Stimulated activated CD8-positive, alpha-beta memory T cell treated with anti-CD3 and anti-CD28 coated beads, Interleukin-15, amount 100 ng/mL, for 4 hours (primary cell): ENCODE data around the gene HOXA4.

Experiments
- DNase-seq, 2 donors: peaks; one replicate each; pipeline ENCODE4 v3.0.0-alpha.2; 2020; ENCODE audit warnings: low read depth in 2 of 2

HOXA4 gene

DNA sequence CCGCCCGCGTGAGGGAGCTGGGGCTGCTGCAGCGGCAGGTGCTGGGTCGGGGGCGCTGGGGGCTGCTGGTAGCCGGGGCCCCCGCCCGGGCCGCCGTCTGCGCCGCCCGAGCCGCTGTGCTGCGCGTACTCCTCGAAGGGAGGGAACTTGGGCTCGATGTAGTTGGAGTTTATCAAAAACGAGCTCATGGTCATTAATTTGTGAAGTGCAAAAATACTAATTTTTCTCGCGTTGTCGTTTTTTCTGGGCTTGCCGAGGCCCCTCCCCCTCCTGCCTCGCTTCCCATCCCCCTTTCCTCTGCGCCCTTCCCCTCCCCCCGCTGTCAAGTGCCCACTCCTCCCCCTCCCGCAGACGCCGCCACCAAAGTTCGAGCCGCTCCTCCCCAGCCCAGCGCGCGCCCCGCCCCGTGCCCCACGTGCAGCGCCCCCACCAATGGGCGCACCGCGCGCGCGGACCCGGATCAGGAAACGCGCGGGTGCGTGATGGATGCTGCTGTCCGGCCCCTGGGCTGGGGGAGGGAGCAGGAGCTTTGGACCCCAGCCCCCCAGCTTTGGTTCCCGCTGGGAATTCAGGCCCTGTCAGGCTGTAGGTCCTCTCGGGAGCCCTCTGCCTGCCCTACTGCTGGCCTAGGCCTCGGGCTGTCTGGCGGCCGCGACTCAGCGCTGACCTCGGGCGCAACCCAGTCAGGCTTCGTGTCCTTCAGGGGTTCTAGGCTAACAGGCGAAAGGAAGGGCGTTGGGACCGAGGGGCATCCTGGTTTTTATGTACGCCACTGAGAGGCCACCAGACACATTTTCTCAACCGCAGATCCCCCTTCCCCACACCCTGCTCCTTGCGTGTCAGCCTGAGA lies at the start of gene HOXA4:
Gene HOXA4, minus strand, starts transcription at position 218 of the 850 bp plus-strand sequence. Its CDS starts 24 bp downstream, at position 194.
- DNase-seq: peak; percentile 37 to 63

DNA sequence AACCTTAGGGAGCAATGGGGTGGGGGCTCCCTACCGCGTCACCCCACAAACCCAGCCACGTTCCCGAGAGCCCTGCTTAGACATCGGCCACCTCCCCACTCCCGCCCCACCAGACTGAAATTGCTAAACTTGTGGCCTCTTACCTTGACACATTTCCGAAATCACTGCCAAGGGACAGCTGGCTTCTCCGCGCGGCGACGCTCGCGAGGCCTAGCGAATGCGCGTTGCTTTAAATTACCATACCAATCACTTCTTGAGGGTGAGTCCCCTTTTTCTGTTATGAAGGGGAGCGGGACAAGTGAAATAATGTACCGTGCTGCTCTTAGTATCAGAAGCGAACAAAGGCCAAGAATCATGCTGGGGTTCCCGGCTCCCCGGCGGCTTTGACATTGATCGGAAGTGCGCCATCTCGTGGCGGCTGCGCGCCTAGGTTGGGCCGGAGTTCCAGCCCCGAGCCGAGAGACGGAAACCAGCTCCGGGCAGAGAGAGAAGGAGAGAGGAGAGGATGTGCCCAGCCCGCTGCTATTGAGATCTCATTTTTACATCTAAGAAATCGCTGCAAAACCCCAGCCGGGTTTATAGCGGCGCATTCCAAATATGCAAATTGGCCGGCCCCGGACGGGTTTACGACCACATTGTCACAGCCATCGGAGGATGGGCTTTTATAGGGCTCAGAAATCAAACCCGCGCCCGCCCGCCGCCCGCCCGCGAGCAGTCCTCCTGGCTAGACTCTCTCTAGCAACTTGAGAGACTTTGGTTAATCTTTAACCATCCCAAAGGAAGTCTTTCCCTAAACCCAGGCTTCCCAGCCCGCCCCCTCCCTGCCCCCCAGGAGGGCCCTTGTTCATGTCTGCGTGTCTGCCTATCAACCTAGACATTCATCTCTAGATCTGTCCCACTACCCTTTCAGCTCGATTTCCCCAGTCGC lies 49.2 kb upstream of the HOXA4 start:
- DNase-seq: no peak

DNA sequence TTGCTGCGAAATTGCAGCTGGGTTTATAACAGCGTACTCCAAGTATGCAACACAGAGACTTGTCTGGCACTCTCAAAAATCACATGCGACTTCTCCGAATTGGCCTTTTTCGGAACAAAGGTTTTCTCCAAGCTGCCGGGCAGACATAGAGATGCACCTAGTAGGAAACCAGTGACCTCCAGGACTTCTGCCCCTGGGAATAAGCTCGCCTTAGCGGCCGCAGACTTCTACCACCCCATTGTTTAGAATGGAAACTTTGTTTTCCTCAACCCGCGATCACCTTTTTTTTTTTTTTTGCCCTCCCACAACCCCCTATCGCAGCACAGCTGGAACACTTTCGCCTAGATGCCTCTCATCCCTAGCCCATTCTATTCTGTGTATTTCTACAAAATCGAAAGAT lies 48.5 kb upstream of the HOXA4 start:
- DNase-seq: no peak

DNA sequence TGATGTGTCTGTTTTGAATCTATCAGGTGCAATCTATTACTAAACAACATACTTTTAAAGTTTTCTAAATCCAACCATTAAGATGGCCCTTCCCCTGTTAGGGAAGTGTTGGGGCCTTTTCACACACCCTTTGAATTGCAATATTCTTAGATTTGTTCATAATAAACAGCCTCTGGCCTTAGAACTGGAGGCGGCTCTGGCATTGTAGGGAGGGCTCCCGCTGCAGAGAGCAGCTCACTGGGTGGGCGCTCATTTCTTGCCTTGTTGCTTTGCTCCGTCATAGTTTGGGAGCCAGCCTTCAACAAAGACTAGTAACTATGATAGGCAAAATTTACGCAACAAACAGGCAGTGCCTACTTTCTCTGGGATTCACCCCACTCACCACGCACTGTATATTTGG lies 47.8 kb upstream of the HOXA4 start:
- no peak for DNase-seq

DNA sequence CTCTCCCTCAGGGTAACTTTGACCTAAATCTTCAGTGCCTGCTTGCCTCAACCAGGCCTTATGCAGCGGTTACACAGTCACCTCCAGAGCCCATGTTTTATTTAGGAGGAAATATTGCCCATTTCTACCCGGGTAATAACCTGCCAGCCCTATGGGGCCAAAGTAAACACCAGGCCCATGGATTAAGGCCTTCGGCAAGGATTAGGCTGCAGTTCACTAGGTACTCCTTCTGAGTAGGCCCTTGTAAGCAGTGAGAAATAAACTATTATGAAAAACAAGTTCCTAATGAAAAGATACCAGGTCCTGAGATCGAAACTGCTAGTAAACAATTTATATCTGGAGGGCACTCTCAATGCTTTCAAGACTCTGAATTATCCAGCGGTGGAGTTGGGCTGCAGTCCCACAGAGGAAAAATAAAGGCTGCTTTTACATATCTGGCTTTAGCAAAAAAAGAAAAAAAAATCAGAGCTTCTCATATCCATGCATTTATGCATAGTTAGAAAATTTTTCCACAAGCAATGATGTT lies 47.3 kb upstream of the HOXA4 start:
- no peak for DNase-seq

DNA sequence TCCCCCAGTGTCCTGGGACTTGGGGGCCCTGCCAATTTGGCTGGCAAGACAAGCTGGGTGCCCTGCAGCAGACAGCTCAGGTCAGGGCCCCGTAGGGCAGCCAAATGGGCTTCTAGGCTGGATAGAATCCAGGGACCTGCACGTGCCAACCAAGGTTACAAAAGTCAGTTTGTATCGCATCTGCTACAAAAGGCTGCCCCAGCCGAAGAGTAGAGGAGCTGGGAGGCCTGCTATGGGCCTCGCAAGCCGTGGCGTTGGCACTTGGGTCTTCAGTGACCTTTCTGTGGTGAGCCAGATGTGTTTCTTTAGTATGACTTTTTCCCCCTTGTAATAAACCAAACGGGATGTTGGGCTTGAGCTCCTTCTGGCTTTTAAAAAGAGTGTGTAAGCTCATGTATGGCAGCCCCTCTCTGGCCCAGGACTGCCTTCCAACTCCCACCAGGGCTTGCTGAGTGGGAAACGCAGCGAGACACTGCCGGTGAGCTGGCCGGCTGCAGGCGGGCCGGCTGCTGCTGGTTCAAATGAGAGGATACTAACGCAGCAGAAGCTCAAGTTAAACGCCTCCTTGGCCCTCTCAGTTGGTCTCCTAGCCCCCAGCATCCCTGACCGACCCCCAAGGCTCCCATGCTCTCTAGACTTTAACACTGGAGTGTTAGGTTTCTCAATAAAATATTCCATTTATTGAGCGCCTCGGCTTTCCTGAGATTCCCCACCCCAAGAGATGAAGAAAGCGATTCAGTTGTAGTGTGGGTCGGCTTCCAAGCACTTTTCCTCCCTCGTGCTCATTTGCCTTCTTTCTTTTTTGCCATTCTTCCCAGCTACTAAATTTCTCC lies 46.6 kb upstream of the HOXA4 start:
- DNase-seq: no peak

DNA sequence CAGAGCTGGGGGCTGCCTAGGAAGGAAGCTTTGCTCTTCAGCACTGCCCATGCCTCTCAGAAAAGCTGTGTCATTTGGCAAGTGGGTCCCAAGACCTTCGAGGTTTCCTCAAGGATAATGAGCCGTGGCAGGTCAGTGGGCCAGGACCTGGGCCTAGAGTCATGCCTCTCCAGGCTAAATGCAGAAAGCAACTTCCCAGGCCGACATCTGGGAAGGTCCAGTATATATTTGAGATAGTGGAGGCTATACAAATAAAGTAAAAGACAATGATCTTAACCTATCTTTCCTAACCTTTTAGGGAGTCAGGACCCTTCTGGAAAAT lies 45.9 kb upstream of the HOXA4 start:
- no peak for DNase-seq

DNA sequence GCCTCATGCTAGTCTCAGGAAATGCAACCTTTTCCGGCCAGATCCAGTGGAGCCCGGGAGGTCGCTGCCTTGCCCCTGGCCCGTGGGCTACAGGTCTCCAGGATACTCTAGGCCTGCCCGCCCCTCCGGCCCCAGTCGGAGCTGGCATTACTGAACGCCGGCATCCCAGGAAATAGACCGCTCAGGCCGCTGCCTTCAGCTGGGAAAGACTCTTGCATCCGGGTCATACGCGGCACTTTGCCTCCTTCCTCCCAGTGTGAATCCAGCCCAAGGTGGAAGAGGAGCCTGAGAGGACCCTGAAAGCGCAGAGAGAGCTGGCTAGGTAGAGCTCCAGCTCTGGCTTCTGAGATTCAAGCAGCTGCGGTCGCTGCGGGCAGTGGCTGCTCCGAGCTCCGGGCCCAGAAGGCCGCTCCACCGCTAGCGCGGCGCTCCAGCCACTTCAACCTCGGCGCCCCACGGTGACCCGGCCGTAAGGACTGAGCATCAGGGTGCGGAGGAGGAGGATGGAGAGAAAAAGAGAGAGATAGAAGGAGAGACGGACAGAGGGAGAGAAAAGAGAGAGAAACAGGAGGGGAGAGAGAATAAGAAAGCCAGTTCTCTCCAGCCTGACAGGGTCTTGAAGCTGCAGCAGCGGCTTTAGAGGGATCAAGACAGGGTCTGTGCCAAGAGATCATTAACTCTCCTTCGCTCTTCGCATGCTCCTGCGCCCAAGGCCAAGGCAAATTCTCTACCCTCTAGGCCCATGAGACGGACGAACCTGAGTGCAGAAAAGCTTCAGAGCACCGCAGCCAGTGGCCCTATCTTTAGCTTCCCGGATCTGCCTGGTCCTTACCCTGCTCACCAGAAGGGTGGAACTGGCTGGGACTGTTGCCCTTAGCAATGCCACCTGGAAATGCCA lies 45.3 kb upstream of the HOXA4 start:
- DNase-seq: no peak

DNA sequence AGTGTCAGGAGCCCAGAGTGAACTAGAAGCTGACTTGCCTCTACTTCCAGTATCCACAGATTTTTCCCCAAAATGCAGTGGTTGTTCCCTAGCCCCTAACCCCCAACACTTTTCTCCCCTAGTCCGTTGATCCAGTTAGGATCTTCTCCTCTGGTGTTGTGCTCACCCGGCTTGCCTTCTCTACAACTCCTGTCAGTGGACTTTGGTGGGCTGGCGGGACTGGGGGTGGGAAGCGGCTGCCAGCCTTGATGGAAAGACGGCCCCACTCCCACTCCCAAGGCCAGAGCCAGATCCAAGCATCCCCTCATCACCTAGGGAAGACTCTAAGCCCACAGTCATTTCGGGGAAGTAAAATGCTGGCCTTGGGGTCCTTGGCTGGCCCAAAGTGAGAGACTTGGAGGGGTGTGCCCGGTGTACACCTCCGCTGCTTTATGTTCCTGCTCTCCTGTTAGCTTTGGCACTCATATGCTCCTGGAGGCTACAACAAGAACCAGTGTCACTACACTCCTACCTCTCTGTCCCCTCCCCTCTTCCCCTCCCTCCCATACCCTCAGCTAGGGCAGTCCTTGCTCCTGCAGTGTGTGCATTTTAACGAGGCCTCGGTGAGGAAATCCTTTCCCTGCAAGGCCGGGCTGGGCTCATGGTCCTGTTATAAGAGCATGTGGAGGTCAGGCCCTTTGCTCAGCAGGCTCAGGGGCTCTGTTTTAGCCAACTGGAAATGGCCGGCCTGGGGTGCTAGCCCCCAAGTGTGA lies 44.5 kb upstream of the HOXA4 start:
- no peak for DNase-seq

DNA sequence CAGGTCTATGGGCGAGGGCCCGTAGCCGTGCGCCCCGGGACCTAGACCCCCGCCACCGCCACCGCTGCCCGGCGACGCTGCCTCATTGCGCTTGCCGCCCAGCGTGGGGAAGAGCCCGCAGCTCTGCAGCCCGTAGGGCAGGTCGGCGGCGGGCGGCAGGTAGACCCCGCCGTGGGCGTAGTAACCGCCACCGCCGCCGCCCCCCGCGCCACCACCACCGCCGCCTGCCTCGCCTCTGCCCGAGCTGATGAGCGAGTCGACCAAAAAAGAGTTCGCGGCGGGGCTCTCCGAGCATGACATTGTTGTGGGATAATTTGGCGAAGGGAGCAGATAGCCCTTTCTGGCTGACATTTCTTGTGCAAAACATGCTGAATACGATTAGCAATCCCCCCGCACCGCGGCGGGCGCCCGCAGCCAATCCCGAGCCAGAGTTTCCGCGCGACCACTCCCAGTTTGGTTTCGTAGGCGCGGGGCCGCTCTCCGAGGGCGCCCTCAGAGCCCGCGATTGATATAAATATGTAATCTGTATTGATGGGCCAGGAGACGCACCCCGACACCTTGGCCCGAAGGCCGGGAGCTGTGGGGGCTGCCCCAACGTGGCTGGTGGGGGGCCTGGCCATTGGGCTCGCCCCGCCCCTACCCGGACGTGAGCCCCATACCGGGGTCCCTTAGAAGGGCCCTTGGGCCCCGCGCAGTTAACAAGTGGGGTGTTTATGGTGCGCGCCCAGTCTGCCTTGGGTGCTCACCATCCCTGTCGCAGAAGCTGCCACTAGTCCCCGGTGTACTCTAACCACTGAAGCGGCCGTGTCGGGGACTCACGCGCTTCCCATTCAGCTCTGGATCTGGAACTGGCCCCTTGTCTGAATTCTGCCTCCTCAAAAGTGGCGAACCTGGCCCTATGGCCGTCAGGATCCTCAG lies 43.7 kb upstream of the HOXA4 start, which contains the start of gene HOXA10:
Gene HOXA10, minus strand, starts transcription at position 365 of the 918 bp plus-strand sequence. Its CDS starts 14 bp downstream, at position 351.
- DNase-seq: no peak

DNA sequence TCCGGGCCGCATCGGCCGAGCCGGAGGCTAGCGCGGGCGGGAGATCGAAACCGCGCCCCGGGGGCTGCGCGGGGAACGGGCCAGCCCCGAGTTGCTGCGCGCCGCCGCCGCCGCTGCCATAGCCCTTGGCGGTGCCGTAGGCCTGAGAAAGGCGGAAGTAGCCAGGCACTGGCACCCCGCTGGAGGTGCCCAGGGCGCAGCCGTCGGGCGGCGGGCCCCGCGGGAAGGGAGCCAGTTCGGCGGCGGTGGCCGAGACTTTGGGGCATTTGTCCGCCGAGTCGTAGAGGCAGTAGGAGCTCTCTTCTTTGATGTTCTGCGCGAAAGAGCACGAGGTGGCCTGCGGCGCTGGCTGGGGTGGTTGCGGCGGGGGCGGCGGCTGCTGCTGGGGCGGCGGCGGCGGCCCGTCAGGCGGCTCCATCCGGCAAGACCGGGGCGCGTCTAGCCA lies 43.0 kb upstream of the HOXA4 start:
- no peak for DNase-seq

DNA sequence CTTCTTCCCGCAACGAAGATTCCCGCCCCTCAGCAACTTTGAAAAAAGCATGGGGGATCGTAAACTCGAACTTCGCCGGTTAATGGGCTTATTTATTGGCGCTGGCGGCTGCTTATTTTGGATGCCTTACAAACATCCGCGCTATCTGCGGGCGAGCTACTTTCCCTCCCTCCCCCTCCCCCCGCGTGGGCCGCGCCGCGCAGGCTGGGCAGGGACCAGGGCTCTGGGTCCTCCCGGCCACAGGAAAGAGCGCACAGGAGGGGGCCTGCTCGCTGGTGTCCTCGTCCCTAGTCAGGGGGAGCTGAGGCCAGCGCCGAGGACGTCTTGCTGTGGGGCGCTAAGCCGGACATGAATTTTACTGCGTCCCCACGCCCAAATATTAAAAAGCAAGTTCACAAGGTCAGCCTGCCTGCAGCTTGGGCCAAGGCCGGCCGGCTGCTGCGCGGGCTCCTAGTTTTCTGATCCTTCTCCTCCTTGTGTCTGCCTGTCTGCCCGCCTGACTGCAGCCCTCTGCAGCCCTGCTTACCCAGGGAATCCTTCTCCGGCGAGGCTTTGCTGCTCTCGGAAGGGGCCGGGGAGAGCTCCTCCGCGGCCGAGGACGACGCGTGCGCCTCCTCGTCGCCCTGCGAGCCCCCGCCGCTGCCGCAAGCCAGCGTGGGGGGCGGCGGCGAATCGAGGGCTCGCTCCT lies 42.4 kb upstream of the HOXA4 start:
- DNase-seq: no peak

DNA sequence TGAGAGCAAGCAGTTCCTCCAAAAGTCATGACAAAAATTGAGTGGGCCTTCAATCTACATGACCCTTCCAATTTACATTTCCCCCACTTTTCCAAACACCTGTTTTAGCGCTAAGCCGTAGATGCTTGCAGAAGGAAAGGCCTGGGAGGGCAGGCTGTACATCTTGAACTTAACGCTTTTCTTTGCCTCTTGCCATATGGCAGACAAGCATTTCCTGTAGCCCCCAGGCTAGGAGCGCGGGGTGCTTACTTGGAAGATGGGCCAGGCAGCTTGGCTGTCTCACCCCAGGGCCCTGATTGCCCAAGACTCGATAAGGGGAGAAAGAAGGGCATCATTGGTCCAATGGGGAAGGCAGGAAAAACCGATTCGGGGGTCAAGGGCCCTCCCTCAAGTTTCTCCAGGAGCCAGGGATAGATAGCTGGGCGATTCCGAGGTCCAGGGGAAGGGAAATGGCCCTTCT lies 41.8 kb upstream of the HOXA4 start:
- no peak for DNase-seq

DNA sequence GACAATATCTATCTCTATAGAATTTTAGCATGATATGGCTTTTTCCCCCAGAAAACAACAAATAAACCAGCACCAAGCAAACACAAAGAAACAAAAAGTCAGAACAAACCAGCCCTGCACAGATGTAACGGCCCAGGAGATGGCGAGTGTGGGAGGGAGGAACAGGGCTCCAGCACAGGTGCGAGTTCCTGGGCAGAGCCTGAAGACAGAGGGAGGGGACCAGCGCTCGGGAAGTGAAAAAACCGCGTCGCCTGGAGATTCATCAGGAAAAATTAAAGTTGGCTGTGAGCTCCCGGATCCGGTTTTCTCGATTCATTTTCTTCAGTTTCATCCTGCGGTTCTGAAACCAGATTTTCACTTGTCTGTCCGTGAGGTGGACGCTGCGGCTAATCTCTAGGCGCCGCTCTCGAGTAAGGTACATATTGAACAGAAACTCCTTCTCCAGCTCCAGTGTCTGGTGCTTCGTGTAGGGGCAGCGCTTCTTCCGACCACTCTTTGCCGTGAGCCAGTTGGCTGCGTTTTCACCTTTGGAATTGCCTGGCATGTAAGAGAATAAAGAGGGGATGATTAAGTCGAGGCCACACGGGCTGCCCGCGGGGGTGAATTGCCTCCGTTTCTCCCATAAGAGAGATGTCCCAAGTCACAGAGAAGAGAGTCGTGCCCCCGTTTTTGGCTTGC lies 41.2 kb upstream of the HOXA4 start:
- no peak for DNase-seq

DNA sequence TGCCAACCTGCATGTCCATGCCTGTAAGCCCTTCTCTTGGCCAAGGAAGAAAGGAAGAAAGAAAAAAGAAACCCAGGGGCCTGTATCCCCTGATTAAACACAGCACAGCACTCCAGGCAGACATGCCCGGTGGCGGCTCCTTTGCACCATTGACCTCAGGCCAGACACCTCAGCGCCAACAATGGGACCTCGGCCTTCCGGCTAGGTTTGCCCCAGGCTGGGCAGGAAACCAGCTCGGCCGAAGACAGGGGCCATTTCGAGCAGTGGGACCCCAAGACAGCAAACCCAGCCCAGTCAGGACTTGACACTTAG lies 40.7 kb upstream of the HOXA4 start:
- no peak for DNase-seq

DNA sequence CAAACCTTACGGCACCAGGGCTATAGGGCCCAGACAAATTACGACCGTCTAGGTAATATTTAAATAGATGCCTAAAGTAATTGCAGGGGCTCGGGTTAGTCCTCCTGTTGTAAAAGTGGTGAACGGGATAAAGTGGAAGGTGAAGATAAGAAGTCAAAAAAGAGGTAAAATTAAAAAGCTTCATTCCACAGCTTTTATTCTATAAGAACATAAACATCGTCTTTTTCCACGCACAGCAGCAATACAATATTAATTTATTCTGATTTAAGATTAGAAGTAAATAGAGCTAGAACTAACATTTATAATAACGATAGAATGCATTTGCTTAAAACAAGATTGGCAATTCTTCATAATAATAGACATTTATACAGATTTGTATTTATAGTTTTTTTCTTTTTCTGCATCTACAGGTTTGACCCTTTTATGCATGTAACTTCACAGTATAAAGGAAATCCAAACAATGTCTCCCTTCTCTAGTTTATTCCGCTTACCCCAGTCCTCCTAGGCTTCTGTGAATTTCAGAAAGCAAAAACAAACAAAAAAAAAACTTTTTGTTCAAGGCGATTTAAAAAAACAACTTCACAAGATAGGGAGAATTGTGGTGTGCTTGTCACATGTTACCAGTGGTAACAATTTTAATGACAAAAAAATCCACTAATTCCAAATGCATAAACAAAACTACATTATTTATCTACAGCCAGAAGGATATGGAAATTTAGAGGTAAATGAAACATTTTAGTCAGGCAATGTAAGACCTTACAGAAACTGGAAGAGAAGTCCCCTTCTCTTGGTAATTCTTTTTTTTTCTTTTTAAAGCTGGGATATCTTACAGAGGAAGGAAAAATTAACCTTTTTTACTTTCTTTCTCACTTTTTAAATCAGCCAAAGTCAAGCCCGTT lies 40.1 kb upstream of the HOXA4 start:
- no peak for DNase-seq
